Mesendoderm (in vitro differentiated cells): ENCODE results near the gene AIFM3.

Source experiments
- DNase-seq: peaks from one replicate; pipeline ENCODE4 v3.0.0; 2013
- H2AK5ac ChIP-seq: 2 replicates; pipeline ENCODE4 v1.6.1; 2013; ENCODE audit warnings: low read length, inconsistent platforms
- H2BK120ac ChIP-seq: 2 replicates; pipeline ENCODE4 v1.6.1; 2013; ENCODE audit warnings: low read depth, mild to moderate bottlenecking, low read length, moderate library complexity, mixed read lengths
- H2BK15ac ChIP-seq: replicated peaks from 2 replicates; pipeline ENCODE4 v1.6.1; 2013; ENCODE audit warnings: low read depth, mild to moderate bottlenecking, moderate library complexity
- H2BK5ac ChIP-seq: 2 replicates; pipeline ENCODE4 v1.6.1; 2013; ENCODE audit warnings: low read length, inconsistent platforms
- H3K18ac ChIP-seq: 2 replicates; pipeline ENCODE4 v1.6.1; 2013; ENCODE audit warnings: mild to moderate bottlenecking, low read length, mixed read lengths
- H3K23ac ChIP-seq: one replicate; pipeline ENCODE4 v1.6.1; 2013; ENCODE audit warnings: low read length
- H3K27ac ChIP-seq: 2 replicates; pipeline ENCODE4 v1.5.1; 2013; ENCODE audit warnings: low read depth, mild to moderate bottlenecking, inconsistent platforms, low read length, moderate library complexity
- H3K27me3 ChIP-seq: 2 replicates; pipeline ENCODE4 v1.6.1; 2013; ENCODE audit warnings: low read length, control low read depth, mild to moderate bottlenecking, inconsistent platforms; ENCODE audit not compliant: insufficient read depth, poor library complexity
- H3K36me3 ChIP-seq: 2 replicates; pipeline ENCODE4 v1.6.1; 2013; ENCODE audit warnings: low read length, inconsistent platforms; ENCODE audit not compliant: control insufficient read depth, insufficient read depth
- H3K4ac ChIP-seq: one replicate; pipeline ENCODE4 v1.6.1; 2013; ENCODE audit warnings: low read depth, mild to moderate bottlenecking, low read length, moderate library complexity
- H3K4me1 ChIP-seq: 2 replicates; pipeline ENCODE4 v1.6.1; 2013; ENCODE audit warnings: low read depth, low read length, inconsistent platforms; ENCODE audit not compliant: control insufficient read depth
- H3K4me2 ChIP-seq: 2 replicates; pipeline ENCODE4 v1.6.1; 2013; ENCODE audit warnings: low read length
- H3K4me3 ChIP-seq: 2 replicates; pipeline ENCODE4 v1.5.1; 2013; ENCODE audit warnings: mild to moderate bottlenecking, low read length
- H3K56ac ChIP-seq: one replicate; pipeline ENCODE4 v1.6.1; 2013; ENCODE audit warnings: low read length
- H3K79me1 ChIP-seq: 2 replicates; pipeline ENCODE4 v1.6.1; 2013; ENCODE audit warnings: low read length, inconsistent platforms
- H3K79me2 ChIP-seq: 2 replicates; pipeline ENCODE4 v1.6.1; 2013; ENCODE audit warnings: mild to moderate bottlenecking, low read length; ENCODE audit not compliant: control insufficient read depth, insufficient read depth
- H3K9ac ChIP-seq: 2 replicates; pipeline ENCODE4 v1.6.1; 2013; ENCODE audit warnings: low read length, inconsistent platforms
- H4K5ac ChIP-seq: one replicate; pipeline ENCODE4 v1.6.1; 2013; ENCODE audit warnings: low read length
- H4K8ac ChIP-seq: one replicate; pipeline ENCODE4 v1.6.1; 2013; ENCODE audit warnings: low read depth, mild to moderate bottlenecking, control low read depth, low read length, moderate library complexity
- WGBS: extraction: QIAGEN DNeasy Blood & Tissue Kit; methylation state at CpG from one replicate; pipeline ENCODE4 v1.1.7; 2013; ENCODE audit warnings: low lambda C conversion rate, missing lambda C conversion rate; ENCODE audit not compliant: insufficient coverage; ENCODE audit errors: extremely low coverage; 5-methylcytosine and 5-hydroxymethylcytosine counted together

AIFM3 gene

GRCh38 chr22:20982563-20982882, 15.5 kb downstream of the AIFM3 start:
- Histone ChIP-seq H2BK120ac (no peak overlapping the region), H3K4me3 (peak overlapping the region; percentile 93), H3K27ac (no peak overlapping the region), H3K4me1 (peaks cover 9% of the 10 kb centered on the region), H3K4me2 (peak overlapping the region; percentile 88), H3K79me1 (peaks cover 4% of the 10 kb centered on the region), H3K9ac (peak overlapping the region; percentile 98), H3K79me2 (no peaks in the 10 kb centered on the region), H2BK15ac (no peak overlapping the region), H2BK5ac (no peak overlapping the region), H3K18ac (no peak overlapping the region), H4K8ac (no peak overlapping the region), H4K5ac (no peak overlapping the region), H3K27me3 (no peaks in the 10 kb centered on the region), H3K4ac (peak overlapping the region; percentile 38), H3K23ac (peak overlapping the region; percentile 92), H3K56ac (peak overlapping the region; percentile 99), H3K36me3 (no peaks in the 10 kb centered on the region), H2AK5ac (peak overlapping the region; percentile 22)
- DNase-seq = no peak
- WGBS = no CpG with 5 or more reads among the region's 12 CpGs

GRCh38 chr22:20983081-20983771, 16.2 kb downstream of the AIFM3 start:
- H3K4me2 ChIP-seq = peak overlapping the region; percentile 88
- H3K27me3 ChIP-seq = no peaks in the 10 kb centered on the region
- no CpG with 5 or more reads among the region's 5 CpGs for WGBS

DNA sequence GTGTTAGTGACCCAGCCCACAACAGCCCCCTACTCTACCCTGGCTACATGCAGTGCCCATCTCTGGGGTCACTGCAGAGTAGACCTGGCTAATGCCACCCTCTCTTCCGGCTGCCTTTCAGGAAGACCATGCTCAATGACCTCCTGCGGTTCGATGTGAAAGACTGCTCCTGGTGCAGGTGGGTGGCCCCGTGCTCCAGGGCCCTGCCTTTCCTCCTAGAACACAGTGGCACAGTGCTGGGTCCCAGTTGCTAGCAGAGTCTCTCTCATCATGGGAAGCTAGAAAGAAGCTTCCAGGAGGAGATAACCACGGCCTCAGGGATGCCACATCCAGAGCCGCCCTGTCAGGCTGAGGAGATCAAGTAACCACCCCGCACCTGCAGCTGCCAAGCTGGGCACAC, 18.7 kb downstream of the AIFM3 start:
- Histone ChIP-seq H3K4me3 (no peak overlapping the region), H3K56ac (no peak overlapping the region), H3K4me2 (no peak overlapping the region), H3K4ac (no peak overlapping the region), H3K27ac (no peak overlapping the region), H2AK5ac (no peak overlapping the region), H3K23ac (no peak overlapping the region), H3K4me1 (peaks cover 6% of the 10 kb centered on the region), H2BK15ac (no peak overlapping the region), H4K8ac (no peak overlapping the region), H3K9ac (no peak overlapping the region), H3K36me3 (no peaks in the 10 kb centered on the region), H2BK5ac (no peak overlapping the region), H4K5ac (no peak overlapping the region), H3K79me1 (peaks cover 4% of the 10 kb centered on the region), H2BK120ac (no peak overlapping the region), H3K27me3 (no peaks in the 10 kb centered on the region), H3K18ac (no peak overlapping the region), H3K79me2 (no peaks in the 10 kb centered on the region)
- no peak for DNase-seq
- WGBS = no CpG with 5 or more reads among the region's 7 CpGs

More at GRCh38 chr22:20983081-20983771, 16.2 kb downstream of the AIFM3 start:
- Histone ChIP-seq H3K56ac (peak overlapping the region; percentile 99), H4K5ac (no peak overlapping the region), H3K4ac (no peak overlapping the region), H3K79me1 (peaks cover 4% of the 10 kb centered on the region), H3K9ac (peak overlapping the region; percentile 98), H3K4me3 (no peak overlapping the region), H3K36me3 (no peaks in the 10 kb centered on the region), H3K23ac (no peak overlapping the region), H3K18ac (no peak overlapping the region), H3K79me2 (no peaks in the 10 kb centered on the region), H2AK5ac (no peak overlapping the region), H2BK5ac (no peak overlapping the region), H3K27ac (no peak overlapping the region), H2BK15ac (no peak overlapping the region), H3K4me1 (peaks cover 9% of the 10 kb centered on the region), H4K8ac (no peak overlapping the region), H2BK120ac (no peak overlapping the region)
- no peak for DNase-seq

DNA sequence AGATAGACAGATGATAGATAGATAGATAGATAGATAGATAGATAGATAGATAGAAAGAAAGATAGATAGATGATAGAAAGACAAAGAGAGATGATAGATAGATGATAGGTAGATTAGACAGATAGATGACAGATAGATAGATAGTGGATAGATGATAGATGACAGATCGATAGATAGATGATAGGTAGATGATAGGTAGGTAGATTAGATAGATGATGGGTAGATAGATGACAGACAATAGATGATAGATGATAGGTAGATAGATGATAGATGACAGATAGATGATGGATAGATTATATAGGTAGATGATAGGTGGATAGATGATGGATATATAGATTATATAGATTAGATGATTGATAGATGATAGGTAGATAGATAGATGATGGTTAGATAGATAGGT, 19.3 kb downstream of the AIFM3 start:
- H3K4me2 ChIP-seq = no peak overlapping the region
- H3K4me3 ChIP-seq = no peak overlapping the region
- H3K27ac ChIP-seq = no peak overlapping the region
- no peak overlapping the region for H3K56ac ChIP-seq
- H3K4ac ChIP-seq = no peak overlapping the region
- H3K18ac ChIP-seq = no peak overlapping the region
- H2AK5ac ChIP-seq = no peak overlapping the region
- no peaks in the 10 kb centered on the region for H3K79me2 ChIP-seq
- H4K8ac ChIP-seq = no peak overlapping the region
- WGBS = 100% methylated on average over 1 of the region's 1 CpG
- peaks cover 4% of the 10 kb centered on the region for H3K4me1 ChIP-seq
- no peak overlapping the region for H2BK15ac ChIP-seq
- no peak overlapping the region for H4K5ac ChIP-seq
- no peaks in the 10 kb centered on the region for H3K36me3 ChIP-seq
- no peak for DNase-seq
- no peak overlapping the region for H3K23ac ChIP-seq
- H3K9ac ChIP-seq = no peak overlapping the region
- H2BK5ac ChIP-seq = no peak overlapping the region
- no peak overlapping the region for H2BK120ac ChIP-seq
- H3K27me3 ChIP-seq = no peaks in the 10 kb centered on the region
- H3K79me1 ChIP-seq = peaks cover 4% of the 10 kb centered on the region

- no peak overlapping the region for H2AK5ac ChIP-seq
- no peak overlapping the region for H3K4ac ChIP-seq
- peaks cover 2% of the 10 kb centered on the region for H3K4me1 ChIP-seq
- no peak overlapping the region for H3K56ac ChIP-seq
- no peak overlapping the region for H3K4me3 ChIP-seq
- H3K36me3 ChIP-seq = no peaks in the 10 kb centered on the region
- H3K9ac ChIP-seq = no peak overlapping the region
- no peak overlapping the region for H2BK15ac ChIP-seq
- H3K18ac ChIP-seq = no peak overlapping the region
- no peak overlapping the region for H3K4me2 ChIP-seq
- H2BK120ac ChIP-seq = no peak overlapping the region
- no peak overlapping the region for H2BK5ac ChIP-seq
- no peaks in the 10 kb centered on the region for H3K27me3 ChIP-seq
- no peaks in the 10 kb centered on the region for H3K79me2 ChIP-seq
- no peak overlapping the region for H3K27ac ChIP-seq
- H4K5ac ChIP-seq = no peak overlapping the region
- no CpG with 5 or more reads among the region's 14 CpGs for WGBS
- no peak for DNase-seq
- no peak overlapping the region for H3K23ac ChIP-seq
- H3K79me1 ChIP-seq = peaks cover 4% of the 10 kb centered on the region
- H4K8ac ChIP-seq = no peak overlapping the region
Measured at GRCh38 chr22:20987375-20987774, 20.3 kb downstream of the AIFM3 start.
